Measurements from ENCODE around the gene GALNT16. TPM values are rescaled to one million over a fixed set of nuclear protein-coding genes. Genes with fewer than 3 reads are reported as not detected.

The GALNT16 gene
- total and polyA plus RNA-seq, 2 donors (not counting 3 experiments of a cell fraction or from before 2014, with no cell fraction given), result 0.39 to 0.49 TPM

DNA sequence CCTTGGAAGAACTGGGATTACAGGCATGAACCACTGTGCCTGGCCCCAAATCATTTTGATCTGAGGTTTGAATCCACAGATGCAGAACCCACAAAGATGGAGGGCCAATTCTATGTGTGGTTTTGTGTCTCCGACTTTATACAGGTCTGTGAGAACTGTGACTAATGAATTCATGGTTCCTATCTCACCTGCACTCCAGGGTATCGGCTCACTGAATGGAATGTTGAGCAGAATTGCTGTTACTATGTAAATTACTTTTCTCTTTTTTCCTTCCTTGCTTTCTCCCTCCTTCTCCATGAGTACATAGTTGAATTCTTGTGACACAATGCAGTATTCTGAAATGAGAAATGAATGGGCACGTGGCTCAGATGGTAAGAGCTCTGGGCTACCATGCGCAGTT, 21.1 kb upstream of the GALNT16 start:
- Histone ChIP-seq H3K4me2 (ENCODE audit: insufficient read depth, low read length) (no peak overlapping the region), H3K27me3 (ENCODE audit: control insufficient read depth in 2 of 2, insufficient read depth in 2 of 2, low read length in 2 of 2) (no peaks in the 10 kb centered on the region), H3K27ac (ENCODE audit: insufficient read depth, low read depth, low read length) (no peak overlapping the region), H3K9ac (replicated peaks; ENCODE audit: extremely low read depth, insufficient read depth, low read length) (no peak overlapping the region), H3K4me3 (replicated peaks in 1 of 3; ENCODE audit: insufficient read depth in 1 of 3, low read depth in 1 of 3, low read length in 3 of 3) (no peak overlapping the region), H3K9me3 (replicated peaks; ENCODE audit: control insufficient read depth, insufficient read depth, low read length) (no peaks in the 10 kb centered on the region), H2AFZ (ENCODE audit: low read depth, low read length) (no peak overlapping the region), H3K79me2 (ENCODE audit: control insufficient read depth, insufficient read depth, low read length) (no peaks in the 10 kb centered on the region), H4K20me1 (replicated peaks; ENCODE audit: control insufficient read depth, extremely low read depth, insufficient read depth, low read length) (peaks cover 2% of the 10 kb centered on the region), H3K9me1 (replicated peaks; ENCODE audit: control insufficient read depth, extremely low read depth, insufficient read depth, low read length) (no peaks in the 10 kb centered on the region), H3K4me1 (ENCODE audit: control insufficient read depth, extremely low read depth, insufficient read depth, low read length) (no peaks in the 10 kb centered on the region), H3K36me3 (ENCODE audit: control insufficient read depth in 2 of 2, extremely low read depth in 1 of 2, insufficient read depth in 2 of 2, low read length in 2 of 2) (peaks cover 0 to 17% of the 10 kb centered on the region in 2 experiments)
- intact Hi-C loops (cut with micrococcal nuclease) (no loop called here), dilution Hi-C loops (cut with MboI; ENCODE audit: extremely low pct_ligation_motif_present, low sequenced_read_pairs) (no loop called here)
- FAIRE-seq (no peak), DNase-seq (ENCODE audit: low read depth, low spot score) (no peak)
- TF ChIP-seq GATA2 (IDR thresholded peaks at IDR 0.05; ENCODE audit: insufficient read depth, insufficient read length, low read depth, low read length) (no peak), POLR2AphosphoS5 (IDR thresholded peaks at IDR 0.05; ENCODE audit: insufficient read depth, low read depth, low read length) (no peak), MYC (IDR thresholded peaks at IDR 0.05; ENCODE audit: low read depth, low read length) (no peak), POLR2A (IDR thresholded peaks at IDR 0.05; ENCODE audit: low read depth, low read length) (no peak), EZH2 (IDR thresholded peaks at IDR 0.05; ENCODE audit: borderline replicate concordance, low read depth, low read length, severe bottlenecking) (no peak), FOS (IDR thresholded peaks at IDR 0.05; ENCODE audit: borderline replicate concordance, insufficient read depth, low read length) (no peak), JUN (IDR thresholded peaks at IDR 0.05; ENCODE audit: borderline replicate concordance, insufficient read depth, insufficient read length, low read depth) (no peak)
- TF ChIP-seq, protein P1, sequence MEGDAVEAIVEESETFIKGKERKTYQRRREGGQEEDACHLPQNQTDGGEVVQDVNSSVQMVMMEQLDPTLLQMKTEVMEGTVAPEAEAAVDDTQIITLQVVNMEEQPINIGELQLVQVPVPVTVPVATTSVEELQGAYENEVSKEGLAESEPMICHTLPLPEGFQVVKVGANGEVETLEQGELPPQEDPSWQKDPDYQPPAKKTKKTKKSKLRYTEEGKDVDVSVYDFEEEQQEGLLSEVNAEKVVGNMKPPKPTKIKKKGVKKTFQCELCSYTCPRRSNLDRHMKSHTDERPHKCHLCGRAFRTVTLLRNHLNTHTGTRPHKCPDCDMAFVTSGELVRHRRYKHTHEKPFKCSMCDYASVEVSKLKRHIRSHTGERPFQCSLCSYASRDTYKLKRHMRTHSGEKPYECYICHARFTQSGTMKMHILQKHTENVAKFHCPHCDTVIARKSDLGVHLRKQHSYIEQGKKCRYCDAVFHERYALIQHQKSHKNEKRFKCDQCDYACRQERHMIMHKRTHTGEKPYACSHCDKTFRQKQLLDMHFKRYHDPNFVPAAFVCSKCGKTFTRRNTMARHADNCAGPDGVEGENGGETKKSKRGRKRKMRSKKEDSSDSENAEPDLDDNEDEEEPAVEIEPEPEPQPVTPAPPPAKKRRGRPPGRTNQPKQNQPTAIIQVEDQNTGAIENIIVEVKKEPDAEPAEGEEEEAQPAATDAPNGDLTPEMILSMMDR (IDR thresholded peaks at IDR 0.05; ENCODE audit: extremely low read depth in 1 of 2, insufficient read depth in 1 of 2, low read depth in 1 of 2, low read length in 2 of 2), result no peak
- POLR2A ChIA-PET, result no interaction called here
- CTCF ChIA-PET, result interaction anchor here (4.6 kb wide), 1 partner anchor 109 kb away, joined by 31 read pairs; no protein-coding TSS in a partner anchor
- no TSS peak for BruUV-seq (replicated peaks)

Measured in endothelial cell of umbilical vein (primary cell).